GM23338 (cell line): Measurements from ENCODE around the gene ABCC6. TPM values are rescaled to one million over a fixed set of nuclear protein-coding genes. Genes with fewer than 3 reads are reported as not detected.
A peak's percentile ranks its signal among the peaks of the same experiment; 100 is the strongest.

Experiments
- ATAC-seq: fragments of 200-7000 bp; cut with Tn5 transposase; 3 replicates; pipeline ENCODE4 v1.9.1; 2020
- DNase-seq: peaks from one replicate; pipeline ENCODE4 v3.0.0-alpha.2; 2015; ENCODE audit warnings: low spot score
- H2AFZ ChIP-seq: fragments of 200-600 bp; sonication (generic); 2 replicates; pipeline ENCODE4 v1.8.0; 2016; ENCODE audit warnings: antibody characterized with exemption, mild to moderate bottlenecking, moderate library complexity
- H3F3A ChIP-seq: fragments of 200-600 bp; sonication (generic); replicated peaks from 2 replicates; pipeline ENCODE4 v1.8.0; 2017; ENCODE audit warnings: antibody characterized with exemption, mixed run types, low read depth
- H3K27ac ChIP-seq: fragments of 200-600 bp; sonication (generic); 2 replicates; pipeline ENCODE4 v1.6.1; 2016; ENCODE audit warnings: low read depth
- H3K27me3 ChIP-seq: fragments of 200-600 bp; sonication (generic); 2 replicates; pipeline ENCODE4 v1.8.0; 2016; ENCODE audit warnings: mild to moderate bottlenecking, mixed run types, moderate library complexity; ENCODE audit not compliant: insufficient read depth
- H3K36me3 ChIP-seq: fragments of 200-600 bp; sonication (generic); 2 replicates; pipeline ENCODE4 v1.8.0; 2016; ENCODE audit warnings: mild to moderate bottlenecking; ENCODE audit not compliant: insufficient read depth
- H3K4me1 ChIP-seq: fragments of 200-600 bp; sonication (generic); 2 replicates; pipeline ENCODE4 v1.8.0; 2016; ENCODE audit warnings: mild to moderate bottlenecking, moderate library complexity; ENCODE audit not compliant: insufficient read depth
- H3K4me2 ChIP-seq: fragments of 200-600 bp; sonication (generic); 2 replicates; pipeline ENCODE4 v1.7.1; 2017; ENCODE audit warnings: mixed run types
- H3K4me3 ChIP-seq: fragments of 200-600 bp; sonication (generic); 2 replicates; pipeline ENCODE4 v1.6.1; 2016; ENCODE audit warnings: mixed run types
- H3K79me2 ChIP-seq: fragments of 200-600 bp; sonication (generic); replicated peaks from 2 replicates; pipeline ENCODE4 v1.8.0; 2017; ENCODE audit warnings: mild to moderate bottlenecking; ENCODE audit not compliant: insufficient read depth
- H3K9me2 ChIP-seq: fragments of 200-600 bp; sonication (generic); 2 replicates; pipeline ENCODE4 v1.8.0; 2017; ENCODE audit not compliant: insufficient read depth
- H4K20me1 ChIP-seq: fragments of 200-600 bp; sonication (generic); replicated peaks from 2 replicates; pipeline ENCODE4 v1.8.0; 2017; ENCODE audit warnings: mild to moderate bottlenecking; ENCODE audit not compliant: insufficient read depth
- H3K27ac Mint-ChIP-seq: 2 replicates; pipeline ENCODE4 v1.8.0; 2020; ENCODE audit warnings: inconsistent platforms, mild to moderate bottlenecking, moderate library complexity, mixed read lengths
- H3K27me3 Mint-ChIP-seq: 3 replicates; pipeline ENCODE4 v1.8.0; 2022; ENCODE audit warnings: low read depth, mild to moderate bottlenecking, moderate library complexity, mixed read lengths, inconsistent platforms; ENCODE audit not compliant: insufficient read depth, poor library complexity
- H3K36me3 Mint-ChIP-seq: 3 replicates; pipeline ENCODE4 v1.8.0; 2021; ENCODE audit warnings: low read depth, mild to moderate bottlenecking, inconsistent platforms, moderate library complexity, mixed read lengths
- H3K4me1 Mint-ChIP-seq: 3 replicates; pipeline ENCODE4 v1.8.0; 2020; ENCODE audit warnings: mild to moderate bottlenecking, inconsistent platforms, mixed read lengths
- H3K4me3 Mint-ChIP-seq: 3 replicates; pipeline ENCODE4 v1.8.0; 2021; ENCODE audit warnings: moderate library complexity, mild to moderate bottlenecking, inconsistent platforms, mixed read lengths
- H3K9me3 Mint-ChIP-seq: 3 replicates; pipeline ENCODE4 v1.8.0; 2020; ENCODE audit warnings: moderate library complexity, mild to moderate bottlenecking, inconsistent platforms, mixed read lengths
- CTCF ChIP-seq, 2 experiments: fragments of 200-600 bp in 1 of 2; sonication (generic) in 1 of 2; conservative IDR thresholded peaks; 2 replicates each; pipeline versions ENCODE4 v1.5.1 to v1.6.1; 2016 to 2017; ENCODE audit warnings: antibody characterized with exemption in 2 of 2, low read depth in 2 of 2, mild to moderate bottlenecking in 2 of 2, moderate library complexity in 1 of 2
- ETS1 ChIP-seq: IDR thresholded peaks from 2 replicates; pipeline ENCODE4 v1.6.1; 2016; ENCODE audit warnings: antibody characterized with exemption
- EZH2 ChIP-seq: fragments of 200-600 bp; sonication (generic); IDR thresholded peaks from one replicate; pipeline ENCODE4 v1.8.0; 2017; ENCODE audit warnings: antibody characterized with exemption, mild to moderate bottlenecking, low read depth; ENCODE audit not compliant: unreplicated experiment
- NANOG ChIP-seq: IDR thresholded peaks from 2 replicates; pipeline ENCODE4 v1.6.1; 2016; ENCODE audit warnings: antibody characterized with exemption, borderline replicate concordance
- POLR2AphosphoS5 ChIP-seq: IDR thresholded peaks from 2 replicates; pipeline ENCODE4 v1.6.1; 2016; ENCODE audit warnings: antibody characterized with exemption, low read depth
- ZNF114 ChIP-seq: fragments of 250-450 bp; sonication (Bioruptor Pico); IDR thresholded peaks from 2 replicates; pipeline ENCODE4 v1.5.0; 2020; ENCODE audit warnings: mild to moderate bottlenecking, moderate library complexity
- ZNF462 ChIP-seq: fragments of 250-450 bp; sonication (Bioruptor Pico); IDR thresholded peaks from 2 replicates; pipeline ENCODE4 v1.5.0; 2020; ENCODE audit warnings: mild to moderate bottlenecking, moderate library complexity
- polyA plus RNA-seq: library from polyadenylated mRNA; unstranded; fragments of >200 nt; fragmentation: Nextera tagmentation; extraction: Ambion mirVana; gene quantifications from 2 replicates; pipeline ENCODE4 v1.2.1, GENCODE V29; 2016
- total RNA-seq: library from RNA; depleted of rRNA; stranded (reverse); fragments of >200 nt; shearing (Covaris generic); gene quantifications from 2 replicates; pipeline ENCODE4 v1.2.3, GENCODE V29; 2014

The ABCC6 gene
- total and polyA plus RNA-seq, 2 experiments from 2014 or later = 0.73 to 2.8 TPM

GRCh38 chr16:16168431-16168830 lies 54.9 kb downstream of the ABCC6 start:
- Mint-ChIP-seq H3K9me3 (no peaks in the 10 kb centered on the region), H3K4me1 (no peaks in the 10 kb centered on the region), H3K4me3 (no peak overlapping the region), H3K27ac (no peak overlapping the region), H3K36me3 (no peaks in the 10 kb centered on the region), H3K27me3 (peaks cover 10% of the 10 kb centered on the region)
- no peaks in the 10 kb centered on the region for H4K20me1 ChIP-seq
- no peaks in the 10 kb centered on the region for H3F3A ChIP-seq
- no peak overlapping the region for H3K27ac ChIP-seq
- no peak for TF ChIP-seq ETS1
- no peak overlapping the region for H2AFZ ChIP-seq
- H3K36me3 ChIP-seq = no peaks in the 10 kb centered on the region
- no peak overlapping the region for H3K4me2 ChIP-seq
- ATAC-seq = no peak
- H3K4me3 ChIP-seq = no peak overlapping the region
- H3K4me1 ChIP-seq = no peaks in the 10 kb centered on the region
- no peak for DNase-seq
- H3K9me2 ChIP-seq = no peaks in the 10 kb centered on the region; the same call in 1 of the 2 replicates
- H3K27me3 ChIP-seq = no peaks in the 10 kb centered on the region
- H3K79me2 ChIP-seq = no peaks in the 10 kb centered on the region

- Mint-ChIP-seq H3K36me3 (no peaks in the 10 kb centered on the region), H3K27ac (no peak overlapping the region), H3K9me3 (peaks cover 2% of the 10 kb centered on the region; the same call in 1 of the 3 replicates), H3K4me3 (no peak overlapping the region), H3K27me3 (peaks cover 10% of the 10 kb centered on the region), H3K4me1 (no peaks in the 10 kb centered on the region)
- H3K27me3 ChIP-seq = no peaks in the 10 kb centered on the region
- H3F3A ChIP-seq = no peaks in the 10 kb centered on the region
- no peaks in the 10 kb centered on the region for H3K4me1 ChIP-seq
- no peak overlapping the region for H3K27ac ChIP-seq
- H3K36me3 ChIP-seq = no peaks in the 10 kb centered on the region
- no peak overlapping the region for H3K4me3 ChIP-seq
- ATAC-seq = no peak; the same call in 2 of the 3 replicates
- no peaks in the 10 kb centered on the region; the same call in 1 of the 2 replicates for H3K9me2 ChIP-seq
- no peaks in the 10 kb centered on the region for H4K20me1 ChIP-seq
- no peaks in the 10 kb centered on the region for H3K79me2 ChIP-seq
- DNase-seq = no peak
- no peak overlapping the region for H2AFZ ChIP-seq
- H3K4me2 ChIP-seq = no peak overlapping the region
- peak; percentile 31 to 57 for TF ChIP-seq CTCF (conservative IDR thresholded peaks at IDR 0.05; ENCODE audit: low read depth in 2 of 2)
- no peak for TF ChIP-seq POLR2AphosphoS5
These were observed 55.4 kb downstream of the ABCC6 start for GRCh38 chr16:16167927-16168326.

GRCh38 chr16:16166949-16167348 lies 56.3 kb downstream of the ABCC6 start:
- Mint-ChIP-seq H3K4me1 (no peaks in the 10 kb centered on the region), H3K27me3 (peaks cover 8% of the 10 kb centered on the region), H3K36me3 (peaks cover 3% of the 10 kb centered on the region; the same call in 2 of the 3 replicates), H3K27ac (no peak overlapping the region), H3K4me3 (no peak overlapping the region), H3K9me3 (peaks cover 5% of the 10 kb centered on the region; the same call in 1 of the 3 replicates)
- Histone ChIP-seq H4K20me1 (no peaks in the 10 kb centered on the region), H3F3A (no peaks in the 10 kb centered on the region), H3K36me3 (no peaks in the 10 kb centered on the region), H2AFZ (no peak overlapping the region), H3K9me2 (no peaks in the 10 kb centered on the region; the same call in 1 of the 2 replicates), H3K4me3 (no peak overlapping the region), H3K4me2 (no peak overlapping the region), H3K27me3 (no peaks in the 10 kb centered on the region), H3K4me1 (no peaks in the 10 kb centered on the region), H3K27ac (no peak overlapping the region), H3K79me2 (no peaks in the 10 kb centered on the region)
- no peak for DNase-seq
- ATAC-seq = peak; percentile 25; the same call in 2 of the 3 replicates
- TF ChIP-seq ZNF114 (no peak), POLR2AphosphoS5 (no peak), NANOG (no peak), EZH2 (no peak), ZNF462 (no peak)
